ENCODE measurements around the gene SLC17A9.

DNA sequence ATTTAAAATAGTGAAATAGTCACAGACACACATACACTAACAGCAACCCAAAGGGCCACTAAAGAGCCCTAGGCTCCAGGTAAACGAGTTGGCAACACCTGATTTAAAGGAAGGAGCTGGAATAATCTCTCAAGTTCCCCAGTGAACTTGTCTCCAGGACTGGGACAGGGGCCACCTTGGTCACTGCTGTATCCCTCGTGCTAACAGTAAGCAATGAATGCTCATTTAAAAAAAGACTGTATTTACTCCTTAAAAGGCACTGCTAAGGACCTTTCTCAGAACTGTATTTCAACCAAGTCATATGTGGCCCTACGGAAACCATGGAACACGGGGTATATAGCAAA lies 27.5 kb upstream of the SLC17A9 start:
- TF ChIP-seq CTCF (IDR thresholded peaks at IDR 0.05): no peak
- no peak for TF ChIP-seq POLR2A (IDR thresholded peaks at IDR 0.05)

Measured in heart left ventricle (tissue), 13 donors.